Fibroblast of mammary gland (primary cell): ENCODE measurements around the gene FBN1.
A peak's percentile ranks its signal among the peaks of the same experiment; 100 is the strongest.

Experiments used
- DNase-seq: peaks from one replicate; pipeline ENCODE4 v3.0.0-alpha.2; 2010; ENCODE audit warnings: low read depth
- H3K4me3 ChIP-seq: 2 replicates; pipeline ENCODE4 v1.5.1; 2011; ENCODE audit warnings: low read depth, mild to moderate bottlenecking, low read length, moderate library complexity; ENCODE audit not compliant: control insufficient read depth
- TF ChIP-seq, protein P1 (sequence below): conservative IDR thresholded peaks from 2 replicates; pipeline ENCODE4 v1.5.1; 2011; ENCODE audit warnings: low read depth, low read length, inconsistent platforms; ENCODE audit not compliant: control insufficient read depth, insufficient read depth

The FBN1 gene

GRCh38 chr15:48653216-48653615, 7.7 kb upstream of the FBN1 start:
- H3K4me3 ChIP-seq, result no peak overlapping the region
- no peak for DNase-seq
- TF ChIP-seq, protein P1, sequence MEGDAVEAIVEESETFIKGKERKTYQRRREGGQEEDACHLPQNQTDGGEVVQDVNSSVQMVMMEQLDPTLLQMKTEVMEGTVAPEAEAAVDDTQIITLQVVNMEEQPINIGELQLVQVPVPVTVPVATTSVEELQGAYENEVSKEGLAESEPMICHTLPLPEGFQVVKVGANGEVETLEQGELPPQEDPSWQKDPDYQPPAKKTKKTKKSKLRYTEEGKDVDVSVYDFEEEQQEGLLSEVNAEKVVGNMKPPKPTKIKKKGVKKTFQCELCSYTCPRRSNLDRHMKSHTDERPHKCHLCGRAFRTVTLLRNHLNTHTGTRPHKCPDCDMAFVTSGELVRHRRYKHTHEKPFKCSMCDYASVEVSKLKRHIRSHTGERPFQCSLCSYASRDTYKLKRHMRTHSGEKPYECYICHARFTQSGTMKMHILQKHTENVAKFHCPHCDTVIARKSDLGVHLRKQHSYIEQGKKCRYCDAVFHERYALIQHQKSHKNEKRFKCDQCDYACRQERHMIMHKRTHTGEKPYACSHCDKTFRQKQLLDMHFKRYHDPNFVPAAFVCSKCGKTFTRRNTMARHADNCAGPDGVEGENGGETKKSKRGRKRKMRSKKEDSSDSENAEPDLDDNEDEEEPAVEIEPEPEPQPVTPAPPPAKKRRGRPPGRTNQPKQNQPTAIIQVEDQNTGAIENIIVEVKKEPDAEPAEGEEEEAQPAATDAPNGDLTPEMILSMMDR, result no peak

DNA sequence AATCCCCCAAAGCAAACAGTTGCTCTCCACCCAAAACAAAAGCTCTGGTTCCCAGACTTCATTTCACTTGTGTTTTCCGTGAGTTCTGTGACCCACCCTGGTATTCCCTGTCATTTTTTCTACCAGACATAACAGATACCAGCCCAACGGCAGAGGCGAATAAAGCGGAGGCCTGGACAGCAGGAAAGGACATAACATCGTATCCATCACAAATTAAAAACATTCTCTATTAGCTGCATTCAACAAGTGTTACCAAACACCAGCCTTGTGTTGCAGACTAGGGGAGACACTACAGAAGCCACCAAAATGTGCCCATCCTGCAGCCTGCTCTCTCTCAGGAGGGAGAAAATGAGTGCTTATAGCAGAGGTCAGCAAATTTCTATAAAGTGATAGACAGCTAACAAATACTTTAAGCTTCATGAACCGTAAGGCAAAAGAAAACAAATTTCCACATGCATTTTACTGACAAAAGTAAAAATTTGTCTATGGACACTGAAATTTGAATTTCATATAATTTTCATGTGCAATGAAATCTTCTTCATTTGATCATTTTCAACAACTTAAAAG, 7.1 kb upstream of the FBN1 start:
- TF ChIP-seq, protein P1, result no peak
- no peak for DNase-seq
- H3K4me3 ChIP-seq, result no peak overlapping the region

GRCh38 chr15:48650931-48651330, 5.4 kb upstream of the FBN1 start:
- no peak overlapping the region for H3K4me3 ChIP-seq
- TF ChIP-seq, protein P1, result no peak
- DNase-seq, result no peak

- TF ChIP-seq, protein P1, result peak; percentile 40
- peak; percentile 51 for DNase-seq
- no peak overlapping the region for H3K4me3 ChIP-seq
These were observed 2.5 kb upstream of the FBN1 start for GRCh38 chr15:48647962-48648361.

DNA sequence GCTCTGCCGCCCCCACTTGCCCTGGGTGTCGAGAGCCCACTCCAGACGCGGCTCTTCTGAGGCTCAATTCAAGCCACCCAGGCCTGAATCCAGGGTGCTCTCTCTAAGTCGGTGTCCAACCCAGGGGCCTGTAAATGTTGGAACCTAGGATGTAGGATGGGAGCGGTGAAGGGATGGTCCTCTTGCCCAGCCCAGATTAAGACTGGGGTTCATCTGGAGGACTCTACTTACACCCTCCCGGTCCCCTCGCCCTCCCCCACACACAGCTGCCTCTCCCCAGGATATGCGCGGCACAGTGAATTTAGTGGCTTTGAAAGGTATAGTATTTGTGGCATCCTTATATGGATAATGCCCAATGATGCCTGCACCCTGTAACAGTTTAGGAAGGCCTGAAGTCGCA, 822 bp upstream of the FBN1 start:
- DNase-seq, result no peak
- H3K4me3 ChIP-seq, result peak overlapping the region; percentile 81
- TF ChIP-seq, protein P1, result no peak

- peak overlapping the region; percentile 81 for H3K4me3 ChIP-seq
- TF ChIP-seq, protein P1, result no peak
- DNase-seq, result peak; percentile 49
These were observed 517 bp downstream of the FBN1 start for GRCh38 chr15:48644827-48645557.
